Measurements from ENCODE around the gene CLDN16. TPM values are rescaled to one million over a fixed set of nuclear protein-coding genes. Genes with fewer than 3 reads are reported as not detected.

The CLDN16 gene
- total RNA-seq, 4 donors from 2014 or later = not detected

- H3K4me3 ChIP-seq = no peak overlapping the region
- H3K4me1 ChIP-seq = peaks cover 0 to 17% (median 0%) of the 10 kb centered on the region in 3 donors
- peak overlapping the region in 3 of 4 donors; percentile 27 to 56 (median 40) for H3K27ac ChIP-seq
- TF ChIP-seq POLR2AphosphoS5 (IDR thresholded peaks at IDR 0.05) (peak; percentile 41), EP300 (IDR thresholded peaks at IDR 0.05) (no peak), POLR2A (IDR thresholded peaks at IDR 0.05) (no peak), CTCF (IDR thresholded peaks at IDR 0.05) (no peak)
- peak; percentile 36 for ATAC-seq
- 3 to 12% methylated on average over 4 of the region's 4 CpGs for WGBS, 2 donors (ENCODE audit: low coverage in 1 of 2)
- no peaks in the 10 kb centered on the region for H3K9me3 ChIP-seq
- no peaks in the 10 kb centered on the region for H3K36me3 ChIP-seq
- no peaks in the 10 kb centered on the region for H3K27me3 ChIP-seq
Observed at GRCh38 chr3:190345027-190345821, 42.7 kb upstream of the CLDN16 start.

DNA sequence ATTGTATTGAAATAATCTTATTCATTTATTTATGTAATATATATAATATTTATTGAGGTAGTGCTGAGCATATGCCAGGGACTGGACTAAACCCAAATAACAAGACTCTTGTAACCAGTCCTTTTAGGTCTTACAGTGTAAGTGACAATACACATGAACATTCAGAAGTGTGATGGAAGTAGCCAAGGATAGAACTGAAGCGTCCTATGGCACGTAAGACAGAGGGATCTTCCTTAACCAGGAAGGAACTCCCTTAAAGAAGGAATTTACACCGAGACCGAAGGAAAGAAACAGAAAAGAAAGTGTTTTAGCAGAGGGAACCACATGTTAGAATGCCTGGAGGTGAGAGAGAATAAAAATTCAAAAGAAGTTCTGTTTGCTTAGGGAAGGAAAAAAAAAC is 42.1 kb upstream of the CLDN16 start:
- no peak for ATAC-seq
- Histone ChIP-seq H3K4me3 (no peak overlapping the region), H3K9me3 (no peaks in the 10 kb centered on the region), H3K4me1 (peaks cover 0 to 17% (median 0%) of the 10 kb centered on the region in 3 donors), H3K27me3 (no peaks in the 10 kb centered on the region), H3K27ac (peak overlapping the region in 1 of 4 donors; percentile 40), H3K36me3 (no peaks in the 10 kb centered on the region)
- TF ChIP-seq CTCF (IDR thresholded peaks at IDR 0.05) (no peak), EP300 (IDR thresholded peaks at IDR 0.05) (no peak), POLR2A (IDR thresholded peaks at IDR 0.05) (no peak), POLR2AphosphoS5 (IDR thresholded peaks at IDR 0.05) (no peak)
- whole genome bisulfite sequencing, 2 donors (ENCODE audit: low coverage in 1 of 2) = 52 to 57% methylated on average over 4 of the region's 4 CpGs

DNA sequence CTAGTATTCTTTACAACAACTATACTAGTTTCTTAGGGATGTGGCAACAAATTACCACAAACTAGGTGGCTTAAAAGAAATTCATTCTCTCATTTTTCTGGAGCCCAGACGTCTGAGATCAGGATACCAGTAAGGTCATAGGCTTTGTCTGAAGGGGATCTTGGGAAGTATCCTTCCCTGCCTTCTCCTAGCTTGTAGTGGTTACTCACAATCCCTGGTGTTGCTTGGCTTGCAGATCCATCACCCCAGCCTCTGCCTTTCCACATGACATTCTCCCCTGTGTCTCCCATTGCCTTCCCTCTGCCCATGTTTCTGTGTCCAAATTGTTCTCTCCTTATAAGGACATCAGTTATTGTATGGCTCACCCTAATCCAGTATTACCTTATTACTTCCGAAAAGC is 41.4 kb upstream of the CLDN16 start:
- no peak for ATAC-seq
- Histone ChIP-seq H3K9me3 (no peaks in the 10 kb centered on the region), H3K27ac (no peak overlapping the region), H3K4me3 (no peak overlapping the region), H3K36me3 (no peaks in the 10 kb centered on the region), H3K27me3 (no peaks in the 10 kb centered on the region), H3K4me1 (peaks cover 0 to 21% (median 0%) of the 10 kb centered on the region in 3 donors)
- WGBS, 2 donors (ENCODE audit: low coverage in 1 of 2) = 60 to 75% methylated on average over 1 to 2 of the region's 2 CpGs
- TF ChIP-seq POLR2A (IDR thresholded peaks at IDR 0.05) = no peak

GRCh38 chr3:190352861-190353457 is 35.0 kb upstream of the CLDN16 start:
- 100% methylated on average over 1 of the region's 1 CpG for WGBS, 2 donors (ENCODE audit: low coverage in 1 of 2)
- TF ChIP-seq EP300 (IDR thresholded peaks at IDR 0.05) (no peak), POLR2AphosphoS5 (IDR thresholded peaks at IDR 0.05) (no peak), POLR2A (IDR thresholded peaks at IDR 0.05) (no peak), CTCF (IDR thresholded peaks at IDR 0.05) (no peak)
- no peak for ATAC-seq
- Histone ChIP-seq H3K4me1 (peaks cover 0 to 18% (median 0%) of the 10 kb centered on the region in 3 donors), H3K27me3 (no peaks in the 10 kb centered on the region), H3K36me3 (no peaks in the 10 kb centered on the region), H3K27ac (no peak overlapping the region), H3K4me3 (no peak overlapping the region), H3K9me3 (no peaks in the 10 kb centered on the region)

DNA sequence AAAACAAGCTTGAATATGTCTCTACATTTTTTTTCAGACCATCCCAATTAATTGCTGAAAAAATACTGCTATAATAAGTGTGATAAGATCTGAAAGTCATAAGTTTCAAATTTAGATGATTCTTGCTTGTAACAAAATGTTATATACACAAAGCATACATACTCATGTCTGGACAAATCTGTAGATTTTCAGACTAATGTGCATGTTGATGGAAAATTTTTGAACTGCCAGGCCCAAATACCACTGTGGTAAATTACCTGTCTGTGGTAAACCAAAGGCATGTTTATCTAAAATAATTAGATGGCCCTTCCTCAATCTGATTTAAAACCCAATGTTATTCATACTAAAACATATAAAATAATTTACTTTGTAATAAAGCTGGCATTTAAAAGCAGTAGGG is 31.7 kb upstream of the CLDN16 start:
- TF ChIP-seq POLR2AphosphoS5 (IDR thresholded peaks at IDR 0.05) (no peak), EP300 (IDR thresholded peaks at IDR 0.05) (no peak), POLR2A (IDR thresholded peaks at IDR 0.05) (no peak), CTCF (IDR thresholded peaks at IDR 0.05) (no peak)
- H3K36me3 ChIP-seq = no peaks in the 10 kb centered on the region
- no peak overlapping the region for H3K4me3 ChIP-seq
- no peaks in the 10 kb centered on the region for H3K27me3 ChIP-seq
- H3K9me3 ChIP-seq = no peaks in the 10 kb centered on the region
- ATAC-seq = no peak
- H3K4me1 ChIP-seq = peaks cover 0 to 16% (median 0%) of the 10 kb centered on the region in 3 donors
- H3K27ac ChIP-seq = no peak overlapping the region

All from gastroesophageal sphincter (tissue), 4 donors.